Testis (tissue), 2 donors: ENCODE results near the gene FAM210B.

Experiments
- CTCF ChIP-seq, 3 experiments: fragments of 450-650 bp in 2 of 3; fragments of 200-600 bp in 1 of 3; sonication (generic) in 1 of 3; IDR thresholded peaks; one replicate each; pipeline ENCODE4 v1.5.1; 2016 to 2019; ENCODE audit warnings: antibody characterized with exemption in 3 of 3, mild to moderate bottlenecking in 2 of 3, moderate library complexity in 1 of 3
- POLR2A ChIP-seq: fragments of 450-650 bp; IDR thresholded peaks from one replicate; pipeline ENCODE4 v1.6.1; 2017; ENCODE audit warnings: antibody characterized with exemption, mild to moderate bottlenecking, moderate library complexity

- TF ChIP-seq CTCF (IDR thresholded peaks at IDR 0.05) (peak; percentile 44 to 71 (median 69)), POLR2A (no peak)
Measured at GRCh38 chr20:56343861-56344381, 14.9 kb upstream of the FAM210B start.
